ENCODE data around the gene TMEM238. TPM values are rescaled to one million over a fixed set of nuclear protein-coding genes. Genes with fewer than 3 reads are reported as not detected.

Gene TMEM238
- total RNA-seq, 1 experiment from 2014 or later = 18.1 TPM

GRCh38 chr19:55345101-55345817, 38.8 kb downstream of the TMEM238 start:
- Mint-ChIP-seq H3K27me3 (ENCODE audit: insufficient read depth, unreplicated experiment) (no peaks in the 10 kb centered on the region), H3K27ac (ENCODE audit: unreplicated experiment) (no peak overlapping the region), H3K36me3 (ENCODE audit: insufficient read depth, unreplicated experiment) (peaks cover 23% of the 10 kb centered on the region), H3K4me3 (ENCODE audit: unreplicated experiment) (no peak overlapping the region), H3K9me3 (ENCODE audit: unreplicated experiment) (no peaks in the 10 kb centered on the region), H3K4me1 (ENCODE audit: low read depth, unreplicated experiment) (peaks cover 7% of the 10 kb centered on the region)
- H3K4me1 ChIP-seq = peaks cover 9% of the 10 kb centered on the region; the same call in 1 of the 2 replicates
- ChIA-PET POLR2A (no interaction called here), CTCF (no interaction called here)
- DNase-seq = peak in 1 of 2 experiments; percentile 31
- intact Hi-C loops (cut with micrococcal nuclease; ENCODE audit: unreplicated experiment) = no loop called here
- no peak overlapping the region for H3K4me3 ChIP-seq (ENCODE audit: low read depth, low read length)
- no peaks in the 10 kb centered on the region for H3K9me3 ChIP-seq
- TF ChIP-seq CTCF (IDR thresholded peaks at IDR 0.05; ENCODE audit: insufficient read depth in 1 of 2, low read depth in 1 of 2, low read length in 1 of 2, severe bottlenecking in 1 of 2, unreplicated experiment in 1 of 2) = no peak
- BruUV-seq (replicated peaks) = no TSS peak
- H3K27me3 ChIP-seq (replicated peaks; ENCODE audit: control insufficient read depth, insufficient read depth, low read length) = no peaks in the 10 kb centered on the region
- peaks cover 3% of the 10 kb centered on the region; the same call in 1 of the 2 replicates for H3K36me3 ChIP-seq (ENCODE audit: control insufficient read depth, insufficient read depth, low read length)

- peak in 1 of 2 experiments; percentile 33 for DNase-seq
Measured at GRCh38 chr19:55344444-55344843, 39.6 kb downstream of the TMEM238 start.

More at GRCh38 chr19:55344444-55344843, 39.6 kb downstream of the TMEM238 start:
- no peak for TF ChIP-seq CTCF (IDR thresholded peaks at IDR 0.05; ENCODE audit: insufficient read depth in 1 of 2, low read depth in 1 of 2, low read length in 1 of 2, severe bottlenecking in 1 of 2, unreplicated experiment in 1 of 2)
- Histone ChIP-seq H3K4me1 (peaks cover 10% of the 10 kb centered on the region; the same call in 1 of the 2 replicates), H3K36me3 (ENCODE audit: control insufficient read depth, insufficient read depth, low read length) (peaks cover 3% of the 10 kb centered on the region; the same call in 1 of the 2 replicates), H3K27me3 (replicated peaks; ENCODE audit: control insufficient read depth, insufficient read depth, low read length) (no peaks in the 10 kb centered on the region), H3K9me3 (no peaks in the 10 kb centered on the region), H3K4me3 (ENCODE audit: low read depth, low read length) (no peak overlapping the region)
- POLR2A ChIA-PET = no interaction called here
- intact Hi-C loops (cut with micrococcal nuclease; ENCODE audit: unreplicated experiment) = no loop called here
- H3K9me3 Mint-ChIP-seq (ENCODE audit: unreplicated experiment) = no peaks in the 10 kb centered on the region
- BruUV-seq (replicated peaks) = no TSS peak
- no peak overlapping the region for H3K4me3 Mint-ChIP-seq (ENCODE audit: unreplicated experiment)
- peaks cover 7% of the 10 kb centered on the region for H3K4me1 Mint-ChIP-seq (ENCODE audit: low read depth, unreplicated experiment)
- H3K27me3 Mint-ChIP-seq (ENCODE audit: insufficient read depth, unreplicated experiment) = no peaks in the 10 kb centered on the region
- CTCF ChIA-PET = no interaction called here
- H3K27ac Mint-ChIP-seq (ENCODE audit: unreplicated experiment) = no peak overlapping the region
- peaks cover 29% of the 10 kb centered on the region for H3K36me3 Mint-ChIP-seq (ENCODE audit: insufficient read depth, unreplicated experiment)
